ENCODE data around the gene ABCF2. TPM values are rescaled to one million over a fixed set of nuclear protein-coding genes. Genes with fewer than 3 reads are reported as not detected.

The ABCF2 gene
- total and polyA plus RNA-seq, 2 of the 4 experiments (the other 2 are of a cell fraction) = 46.2 to 103 TPM

GRCh38 chr7:151172273-151173141, 54.5 kb downstream of the ABCF2 start:
- H4K5ac ChIP-seq (ENCODE audit: low read depth, low read length) = no peak overlapping the region
- no peak overlapping the region for H3K4me2 ChIP-seq (ENCODE audit: low read depth, low read length)
- H2AFZ ChIP-seq (replicated peaks; ENCODE audit: low read length, poor library complexity) = peak overlapping the region; percentile 39
- no peaks in the 10 kb centered on the region for H3K79me1 ChIP-seq (ENCODE audit: low read depth in 1 of 2, low read length in 2 of 2)
- no peak overlapping the region for H3K4ac ChIP-seq (ENCODE audit: low read depth, low read length)
- H2BK20ac ChIP-seq (ENCODE audit: low read depth, low read length) = no peak overlapping the region
- H3K56ac ChIP-seq (ENCODE audit: extremely low read depth, insufficient read depth, low read length) = no peak overlapping the region
- in situ Hi-C loops (cut with MboI; ENCODE audit: low sequenced_read_pairs) (loop anchor here (5.0 kb wide), 1 partner anchor 45 kb away; no protein-coding TSS in a partner anchor), dilution Hi-C loops (cut with HindIII; ENCODE audit: low sequenced_read_pairs, unreplicated experiment) (no loop called here), intact Hi-C loops (cut with micrococcal nuclease) (loop anchor here (1.0 to 5.0 kb wide), 3 partner anchors 48 to 270 kb away; no protein-coding TSS in a partner anchor)
- H3K23ac ChIP-seq (ENCODE audit: low read depth, low read length) = no peak overlapping the region
- ATAC-seq (ENCODE audit: low read depth) (peak; percentile 96), DNase-seq (peak; percentile 50)
- H2AK5ac ChIP-seq (ENCODE audit: low read depth, low read length) = no peak overlapping the region
- H3K9ac ChIP-seq (ENCODE audit: low read depth, low read length) = no peak overlapping the region
- H2BK15ac ChIP-seq (ENCODE audit: low read depth, low read length) = no peak overlapping the region
- no peak overlapping the region for H2BK120ac ChIP-seq (ENCODE audit: low read depth, low read length)
- H3K4me3 ChIP-seq (ENCODE audit: insufficient read depth, low read depth, low read length) = no peak overlapping the region
- no peak overlapping the region for H4K91ac ChIP-seq (ENCODE audit: insufficient read depth, low read depth, low read length)
- no peak overlapping the region for H2BK5ac ChIP-seq (ENCODE audit: low read depth, low read length, poor library complexity, severe bottlenecking)
- no peak overlapping the region for H2AK9ac ChIP-seq (replicated peaks; ENCODE audit: low read depth, low read length, poor library complexity)
- peaks cover 56% of the 10 kb centered on the region for H3K27me3 ChIP-seq (ENCODE audit: control insufficient read depth, insufficient read depth, low read length)
- no peaks in the 10 kb centered on the region for H3K36me3 ChIP-seq (ENCODE audit: control insufficient read depth, insufficient read depth, low read length)
- no peaks in the 10 kb centered on the region; the same call in 1 of the 2 replicates for H4K20me1 ChIP-seq (ENCODE audit: insufficient read depth, low read length)
- BruUV-seq (replicated peaks) = no TSS peak
- CTCF ChIA-PET = interaction anchor here (0.7 kb wide), 1 partner anchor 25 kb away, joined by 4 read pairs; no protein-coding TSS in a partner anchor
- H3K4me1 ChIP-seq (ENCODE audit: control insufficient read depth, insufficient read depth, low read length) = no peaks in the 10 kb centered on the region
- 14% methylated on average over 22 of the region's 42 CpGs; no CpG with 5 or more reads in 1 of the 2 experiments for WGBS, 2 experiments (ENCODE audit: extremely low coverage in 2 of 2, insufficient read length in 1 of 2)
- H3K18ac ChIP-seq (ENCODE audit: low read depth, low read length) = no peak overlapping the region
- peak; percentile 100 for TF ChIP-seq CTCF (conservative IDR thresholded peaks at IDR 0.05; ENCODE audit: low read depth, low read length)
- TF ChIP-seq RCOR1 (IDR thresholded peaks at IDR 0.05; ENCODE audit: insufficient replicate concordance, low read length) = no peak
- peak; percentile 23; the same call in 1 of the 2 replicates for TF ChIP-seq USF2 (IDR thresholded peaks at IDR 0.05; ENCODE audit: low read depth, low read length)
- TF ChIP-seq MAZ (IDR thresholded peaks at IDR 0.05; ENCODE audit: borderline replicate concordance, low read depth, low read length) = peak; percentile 55; the same call in 1 of the 2 replicates
- no peak for TF ChIP-seq CHD1 (IDR thresholded peaks at IDR 0.05; ENCODE audit: low read depth, low read length)
- 0 out of 2 replicates have a peak, but pooled peaks have one; percentile 42 for TF ChIP-seq RFX5 (IDR thresholded peaks at IDR 0.05; ENCODE audit: low read depth, low read length)
- no peak for TF ChIP-seq FOS (IDR thresholded peaks at IDR 0.05; ENCODE audit: low read depth, low read length)
- TF ChIP-seq MAFK (IDR thresholded peaks at IDR 0.05; ENCODE audit: low read depth, low read length) = no peak
- TF ChIP-seq RAD21 (IDR thresholded peaks at IDR 0.05; ENCODE audit: low read length) = peak; percentile 85
- TF ChIP-seq NFE2L2 (IDR thresholded peaks at IDR 0.05; ENCODE audit: low read depth, low read length) = no peak
- peak; percentile 96 for TF ChIP-seq SMC3 (IDR thresholded peaks at IDR 0.05; ENCODE audit: low read depth, low read length)
- no peak for TF ChIP-seq BHLHE40 (IDR thresholded peaks at IDR 0.05; ENCODE audit: low read depth, low read length)
- TF ChIP-seq CEBPB (IDR thresholded peaks at IDR 0.05; ENCODE audit: low read depth, low read length) = no peak
- no peaks in the 10 kb centered on the region for H3K9me1 ChIP-seq (ENCODE audit: insufficient read depth, low read length)
- H3K14ac ChIP-seq (replicated peaks; ENCODE audit: low read depth, low read length) = no peak overlapping the region
- peaks cover 1% of the 10 kb centered on the region; the same call in 1 of the 2 replicates for H3K9me3 ChIP-seq (ENCODE audit: control insufficient read depth, insufficient read depth, low read length)
- H4K8ac ChIP-seq (ENCODE audit: low read depth in 2 of 2, low read length in 2 of 2) = no peak overlapping the region
- POLR2A ChIA-PET (ENCODE audit: unreplicated experiment) = no interaction called here
- no peak overlapping the region for H3K27ac ChIP-seq (ENCODE audit: insufficient read depth, low read length)

Data from IMR-90 (cell line).